Kidney epithelial cell (primary cell): ENCODE results near the gene NSG2. TPM values are rescaled to one million over a fixed set of nuclear protein-coding genes. Genes with fewer than 3 reads are reported as not detected.

Experiments
- DNase-seq: peaks from one replicate; pipeline ENCODE4 v3.0.0-alpha.2; 2010; ENCODE audit warnings: low read depth
- H3K27me3 ChIP-seq: 2 replicates; pipeline ENCODE4 v1.6.0; 2011; ENCODE audit warnings: low read length; ENCODE audit not compliant: control insufficient read depth, insufficient read depth
- H3K36me3 ChIP-seq: 2 replicates; pipeline ENCODE4 v1.5.1; 2011; ENCODE audit warnings: low read length; ENCODE audit not compliant: control insufficient read depth, insufficient read depth
- H3K4me3 ChIP-seq: 2 replicates; pipeline ENCODE4 v1.5.1; 2011; ENCODE audit warnings: low read depth, mild to moderate bottlenecking, control low read depth, low read length
- CTCF ChIP-seq: IDR thresholded peaks from 2 replicates; pipeline ENCODE4 v1.5.1; 2011; ENCODE audit warnings: mild to moderate bottlenecking, moderate library complexity, low read length, control low read depth, inconsistent platforms; ENCODE audit not compliant: insufficient read depth, poor library complexity, severe bottlenecking
- total RNA-seq: library from RNA; depleted of rRNA; stranded (reverse); fragments of >200 nt; gene quantifications from 2 replicates; pipeline ENCODE4 v1.2.3, GENCODE V29; 2015

NSG2 gene
- total RNA-seq, 1 donor from 2014 or later = not detected

GRCh38 chr5:174064171-174064570, 18.7 kb downstream of the NSG2 start:
- Histone ChIP-seq H3K27me3 (no peaks in the 10 kb centered on the region), H3K36me3 (no peaks in the 10 kb centered on the region), H3K4me3 (no peak overlapping the region)
- no peak for DNase-seq
- TF ChIP-seq CTCF = no peak

GRCh38 chr5:174065528-174066197, 20.2 kb downstream of the NSG2 start:
- DNase-seq = no peak
- Histone ChIP-seq H3K27me3 (no peaks in the 10 kb centered on the region), H3K36me3 (no peaks in the 10 kb centered on the region), H3K4me3 (no peak overlapping the region)
- no peak for TF ChIP-seq CTCF

- H3K36me3 ChIP-seq = no peaks in the 10 kb centered on the region
- no peaks in the 10 kb centered on the region for H3K27me3 ChIP-seq
- H3K4me3 ChIP-seq = no peak overlapping the region
- no peak for TF ChIP-seq CTCF
- no peak for DNase-seq
Measured at GRCh38 chr5:174067499-174067898, 22.0 kb downstream of the NSG2 start.

GRCh38 chr5:174071484-174071883, 26.0 kb downstream of the NSG2 start:
- Histone ChIP-seq H3K27me3 (no peaks in the 10 kb centered on the region), H3K4me3 (no peak overlapping the region), H3K36me3 (no peaks in the 10 kb centered on the region)
- DNase-seq = no peak
- TF ChIP-seq CTCF = no peak

GRCh38 chr5:174073122-174073660, 27.7 kb downstream of the NSG2 start:
- TF ChIP-seq CTCF = no peak
- no peak for DNase-seq
- Histone ChIP-seq H3K36me3 (no peaks in the 10 kb centered on the region), H3K27me3 (no peaks in the 10 kb centered on the region), H3K4me3 (no peak overlapping the region)

GRCh38 chr5:174074369-174074768, 28.9 kb downstream of the NSG2 start:
- no peak overlapping the region for H3K4me3 ChIP-seq
- no peak for TF ChIP-seq CTCF
- no peak for DNase-seq
- no peaks in the 10 kb centered on the region for H3K27me3 ChIP-seq
- H3K36me3 ChIP-seq = no peaks in the 10 kb centered on the region
